ENCODE data around the gene KCNQ1. TPM values are rescaled to one million over a fixed set of nuclear protein-coding genes. Genes with fewer than 3 reads are reported as not detected.

Gene KCNQ1
- total and polyA plus RNA-seq, 2 experiments from 2014 or later, result 0.45 to 0.87 TPM

- TF ChIP-seq CTCF (conservative IDR thresholded peaks at IDR 0.05; ENCODE audit: low read depth in 2 of 2) (no peak), NANOG (IDR thresholded peaks at IDR 0.05; ENCODE audit: borderline replicate concordance) (no peak), POLR2AphosphoS5 (IDR thresholded peaks at IDR 0.05; ENCODE audit: low read depth) (no peak), EZH2phosphoT487 (IDR thresholded peaks at IDR 0.05; ENCODE audit: unreplicated experiment) (no peak)
- TF ChIP-seq, protein P1, sequence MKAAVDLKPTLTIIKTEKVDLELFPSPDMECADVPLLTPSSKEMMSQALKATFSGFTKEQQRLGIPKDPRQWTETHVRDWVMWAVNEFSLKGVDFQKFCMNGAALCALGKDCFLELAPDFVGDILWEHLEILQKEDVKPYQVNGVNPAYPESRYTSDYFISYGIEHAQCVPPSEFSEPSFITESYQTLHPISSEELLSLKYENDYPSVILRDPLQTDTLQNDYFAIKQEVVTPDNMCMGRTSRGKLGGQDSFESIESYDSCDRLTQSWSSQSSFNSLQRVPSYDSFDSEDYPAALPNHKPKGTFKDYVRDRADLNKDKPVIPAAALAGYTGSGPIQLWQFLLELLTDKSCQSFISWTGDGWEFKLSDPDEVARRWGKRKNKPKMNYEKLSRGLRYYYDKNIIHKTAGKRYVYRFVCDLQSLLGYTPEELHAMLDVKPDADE (IDR thresholded peaks at IDR 0.05), result no peak
- TF ChIP-seq, protein P2, sequence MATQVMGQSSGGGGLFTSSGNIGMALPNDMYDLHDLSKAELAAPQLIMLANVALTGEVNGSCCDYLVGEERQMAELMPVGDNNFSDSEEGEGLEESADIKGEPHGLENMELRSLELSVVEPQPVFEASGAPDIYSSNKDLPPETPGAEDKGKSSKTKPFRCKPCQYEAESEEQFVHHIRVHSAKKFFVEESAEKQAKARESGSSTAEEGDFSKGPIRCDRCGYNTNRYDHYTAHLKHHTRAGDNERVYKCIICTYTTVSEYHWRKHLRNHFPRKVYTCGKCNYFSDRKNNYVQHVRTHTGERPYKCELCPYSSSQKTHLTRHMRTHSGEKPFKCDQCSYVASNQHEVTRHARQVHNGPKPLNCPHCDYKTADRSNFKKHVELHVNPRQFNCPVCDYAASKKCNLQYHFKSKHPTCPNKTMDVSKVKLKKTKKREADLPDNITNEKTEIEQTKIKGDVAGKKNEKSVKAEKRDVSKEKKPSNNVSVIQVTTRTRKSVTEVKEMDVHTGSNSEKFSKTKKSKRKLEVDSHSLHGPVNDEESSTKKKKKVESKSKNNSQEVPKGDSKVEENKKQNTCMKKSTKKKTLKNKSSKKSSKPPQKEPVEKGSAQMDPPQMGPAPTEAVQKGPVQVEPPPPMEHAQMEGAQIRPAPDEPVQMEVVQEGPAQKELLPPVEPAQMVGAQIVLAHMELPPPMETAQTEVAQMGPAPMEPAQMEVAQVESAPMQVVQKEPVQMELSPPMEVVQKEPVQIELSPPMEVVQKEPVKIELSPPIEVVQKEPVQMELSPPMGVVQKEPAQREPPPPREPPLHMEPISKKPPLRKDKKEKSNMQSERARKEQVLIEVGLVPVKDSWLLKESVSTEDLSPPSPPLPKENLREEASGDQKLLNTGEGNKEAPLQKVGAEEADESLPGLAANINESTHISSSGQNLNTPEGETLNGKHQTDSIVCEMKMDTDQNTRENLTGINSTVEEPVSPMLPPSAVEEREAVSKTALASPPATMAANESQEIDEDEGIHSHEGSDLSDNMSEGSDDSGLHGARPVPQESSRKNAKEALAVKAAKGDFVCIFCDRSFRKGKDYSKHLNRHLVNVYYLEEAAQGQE (IDR thresholded peaks at IDR 0.05; ENCODE audit: unreplicated experiment), result no peak
Measured at GRCh38 chr11:2572491-2573239, 127.9 kb downstream of the KCNQ1 start (continued).

GRCh38 chr11:2573240-2574042, 128.6 kb downstream of the KCNQ1 start:
- no peak overlapping the region for H2AFZ ChIP-seq
- Mint-ChIP-seq H3K9me3 (no peaks in the 10 kb centered on the region), H3K4me3 (no peak overlapping the region), H3K27me3 (ENCODE audit: insufficient read depth, low read depth, poor library complexity) (peaks cover 35% of the 10 kb centered on the region), H3K36me3 (ENCODE audit: low read depth) (no peaks in the 10 kb centered on the region), H3K4me1 (peaks cover 4% of the 10 kb centered on the region; the same call in 2 of the 3 replicates), H3K27ac (no peak overlapping the region)
- peaks cover 11% of the 10 kb centered on the region; the same call in 1 of the 2 replicates for H3K27me3 ChIP-seq (ENCODE audit: insufficient read depth)
- no peaks in the 10 kb centered on the region for H3K4me1 ChIP-seq (ENCODE audit: insufficient read depth)
- no peaks in the 10 kb centered on the region for H4K20me1 ChIP-seq (replicated peaks; ENCODE audit: insufficient read depth)
- H3K9me2 ChIP-seq (ENCODE audit: insufficient read depth), result no peaks in the 10 kb centered on the region
- no peak overlapping the region for H3K4me3 ChIP-seq
- no peak overlapping the region for H3K4me2 ChIP-seq
- H3K36me3 ChIP-seq (ENCODE audit: insufficient read depth), result no peaks in the 10 kb centered on the region
- ATAC-seq, result no peak
- H3F3A ChIP-seq (replicated peaks; ENCODE audit: low read depth), result no peaks in the 10 kb centered on the region
- DNase-seq (ENCODE audit: low spot score), result no peak
- no peak overlapping the region for H3K27ac ChIP-seq (ENCODE audit: low read depth)
- H3K79me2 ChIP-seq (replicated peaks; ENCODE audit: insufficient read depth), result no peaks in the 10 kb centered on the region
- TF ChIP-seq, protein P2 (IDR thresholded peaks at IDR 0.05; ENCODE audit: unreplicated experiment), result no peak
- no peak for TF ChIP-seq CTCF (conservative IDR thresholded peaks at IDR 0.05; ENCODE audit: low read depth in 2 of 2)

Measured in GM23338 (cell line).